Omental fat pad (tissue), 4 donors: Measurements from ENCODE around the gene PDIA2. TPM values are rescaled to one million over a fixed set of nuclear protein-coding genes. Genes with fewer than 3 reads are reported as not detected.

Experiments used
- ATAC-seq: fragments of 150-250 bp; one replicate; pipeline ENCODE4 v1.9.1; 2016; ENCODE audit warnings: mild to moderate bottlenecking, moderate library complexity; ENCODE audit not compliant: low FRiP score
- DNase-seq: peaks from one replicate; pipeline ENCODE4 v3.0.0-alpha.2; 2019; ENCODE audit warnings: low spot score
- CTCF ChIP-seq, 3 donors: fragments of 450-650 bp; IDR thresholded peaks; one replicate each; pipeline ENCODE4 v1.5.1; 2016 to 2017; ENCODE audit warnings: antibody characterized with exemption in 3 of 3, mild to moderate bottlenecking in 3 of 3, moderate library complexity in 2 of 3
- total RNA-seq, 4 donors: library from RNA; depleted of rRNA; stranded (reverse); fragments of >200 nt; gene quantifications; one replicate each; pipeline ENCODE4 v1.1.0, GENCODE V29; 2016

The PDIA2 gene
- total RNA-seq, 4 donors from 2014 or later, result 1.5 to 5.3 (median 2.7) TPM; not detected in 1

- no peak for TF ChIP-seq CTCF (IDR thresholded peaks at IDR 0.05)
- ATAC-seq, result no peak
- no peak for DNase-seq
Measured at GRCh38 chr16:293043-293775, 10.2 kb downstream of the PDIA2 start.

GRCh38 chr16:296276-296675, 13.3 kb downstream of the PDIA2 start:
- ATAC-seq (no peak), DNase-seq (no peak)
- no peak for TF ChIP-seq CTCF (IDR thresholded peaks at IDR 0.05)

- no peak for DNase-seq
- TF ChIP-seq CTCF (IDR thresholded peaks at IDR 0.05), result no peak
- no peak for ATAC-seq
Measured at GRCh38 chr16:296806-297510, 14.0 kb downstream of the PDIA2 start.

GRCh38 chr16:297832-298231, 14.9 kb downstream of the PDIA2 start:
- no peak for DNase-seq
- ATAC-seq, result peak; percentile 17
- TF ChIP-seq CTCF (IDR thresholded peaks at IDR 0.05), result no peak

- no peak for TF ChIP-seq CTCF (IDR thresholded peaks at IDR 0.05)
- no peak for ATAC-seq
- DNase-seq, result no peak
Measured at GRCh38 chr16:301235-301634, 18.3 kb downstream of the PDIA2 start.

- no peak for TF ChIP-seq CTCF (IDR thresholded peaks at IDR 0.05)
- no peak for DNase-seq
- no peak for ATAC-seq
Measured at GRCh38 chr16:301950-302349, 19.0 kb downstream of the PDIA2 start.
